Naive thymus-derived CD4-positive, alpha-beta T cell (primary cell): ENCODE measurements around the gene CCL18. TPM values are rescaled to one million over a fixed set of nuclear protein-coding genes. Genes with fewer than 3 reads are reported as not detected.
"Not testable (repeated sequence)": the region's sequence is repeated elsewhere in the genome, so short reads cannot be mapped to it uniquely, and the experiment has no call there.

Experiments
- ATAC-seq: fragments of 150-1000 bp; cut with Tn5 transposase; 2 replicates; pipeline ENCODE4 v1.10.0; 2021; ENCODE audit warnings: mild to moderate bottlenecking, moderate library complexity
- CTCF ChIA-PET: fragments of 350-600 bp; sonication (Branson Sonifier 250); formaldehyde crosslinking; loops from one replicate; lab custom pipeline; 2021; ENCODE audit warnings: antibody characterized with exemption; lab: Charles Lee
- POLR2A ChIA-PET: fragments of 350-600 bp; sonication (Branson Sonifier 250); formaldehyde crosslinking; loops from one replicate; lab custom pipeline; 2021; ENCODE audit warnings: antibody characterized with exemption, inconsistent platforms; lab: Charles Lee
- DNase-seq, 9 donors: peaks; one replicate each; pipeline versions ENCODE4 v3.0.0 to v3.0.0-alpha.2; 2020 to 2022; ENCODE audit warnings: mixed read lengths in 1 of 9
- H3K27ac ChIP-seq: one replicate; pipeline ENCODE4 v1.7.0; 2013; ENCODE audit warnings: mild to moderate bottlenecking, low read depth, low read length, moderate library complexity
- H3K27me3 ChIP-seq, 2 donors: one replicate each; pipeline ENCODE4 v1.7.0; 2013; ENCODE audit warnings: low read length in 2 of 2, mild to moderate bottlenecking in 2 of 2, moderate library complexity in 2 of 2; ENCODE audit not compliant: control insufficient read depth in 2 of 2, insufficient read depth in 2 of 2
- H3K36me3 ChIP-seq, 3 experiments: 1 replicate in 2 of 3; 2 replicates in 1 of 3; pipeline ENCODE4 v1.7.0; 2013; ENCODE audit warnings: low read length in 3 of 3, mild to moderate bottlenecking in 3 of 3, moderate library complexity in 1 of 3; ENCODE audit not compliant: insufficient read depth in 3 of 3, control insufficient read depth in 2 of 3
- H3K4me1 ChIP-seq, 2 donors: one replicate each; pipeline ENCODE4 v1.7.0; 2013; ENCODE audit warnings: low read length in 2 of 2, mild to moderate bottlenecking in 2 of 2, moderate library complexity in 1 of 2; ENCODE audit not compliant: control insufficient read depth in 2 of 2, insufficient read depth in 2 of 2
- H3K4me3 ChIP-seq: 2 replicates; pipeline ENCODE4 v1.7.0; 2013; ENCODE audit warnings: mild to moderate bottlenecking, low read length
- H3K9me3 ChIP-seq, 3 experiments: 1 replicate in 2 of 3; 2 replicates in 1 of 3; pipeline ENCODE4 v1.7.0; 2013; ENCODE audit warnings: low read length in 3 of 3; ENCODE audit not compliant: control insufficient read depth in 2 of 3
- H3K27ac Mint-ChIP-seq, 9 donors: one replicate each; pipeline ENCODE4 v1.8.0; 2020 to 2022; ENCODE audit warnings: mixed read lengths in 9 of 9, mild to moderate bottlenecking in 8 of 9, moderate library complexity in 5 of 9, inconsistent platforms in 2 of 9
- H3K27me3 Mint-ChIP-seq, 5 donors: one replicate each; pipeline ENCODE4 v1.8.0; 2021 to 2022; ENCODE audit warnings: mixed read lengths in 5 of 5, mild to moderate bottlenecking in 1 of 5
- H3K36me3 Mint-ChIP-seq, 5 donors: one replicate each; pipeline ENCODE4 v1.8.0; 2020 to 2022; ENCODE audit warnings: mixed read lengths in 5 of 5, mild to moderate bottlenecking in 3 of 5, inconsistent platforms in 1 of 5
- H3K4me1 Mint-ChIP-seq, 7 donors: one replicate each; pipeline ENCODE4 v1.8.0; 2020 to 2022; ENCODE audit warnings: mixed read lengths in 7 of 7, mild to moderate bottlenecking in 3 of 7, inconsistent platforms in 1 of 7
- H3K4me3 Mint-ChIP-seq, 10 donors: one replicate each; pipeline ENCODE4 v1.8.0; 2020 to 2022; ENCODE audit warnings: mild to moderate bottlenecking in 10 of 10, mixed read lengths in 10 of 10, moderate library complexity in 6 of 10, inconsistent platforms in 2 of 10
- H3K9me3 Mint-ChIP-seq, 11 donors: one replicate each; pipeline ENCODE4 v1.8.0; 2020 to 2022; ENCODE audit warnings: mixed read lengths in 11 of 11, mild to moderate bottlenecking in 4 of 11, inconsistent platforms in 1 of 11, moderate library complexity in 1 of 11
- intact Hi-C, 2 donors: fragments of 100-400 bp; cut with micrococcal nuclease; formaldehyde crosslinking; loops; one replicate each; pipeline ENCODE4 v1.15.1; 2023
- polyA plus RNA-seq, 2 donors: library from polyadenylated mRNA; unstranded; fragments of 300-500 nt; fragmentation: Illumina TruSeq; gene quantifications; one replicate each; pipeline ENCODE4 v1.2.3, GENCODE V29; 2021
- total RNA-seq, 6 experiments: library from RNA in 5 of 6; stranded (reverse) in 5 of 6; gene quantifications; 1 replicate in 5 of 6; 2 replicates in 1 of 6; pipeline ENCODE4 v1.2.3 and lab custom pipeline; 2021 to 2026

The CCL18 gene, protein sequence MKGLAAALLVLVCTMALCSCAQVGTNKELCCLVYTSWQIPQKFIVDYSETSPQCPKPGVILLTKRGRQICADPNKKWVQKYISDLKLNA
- total RNA-seq (not detected), polyA plus RNA-seq (not detected), total RNA-seq (lab: John Stamatoyannopoulos, UW) (not detected)

DNA sequence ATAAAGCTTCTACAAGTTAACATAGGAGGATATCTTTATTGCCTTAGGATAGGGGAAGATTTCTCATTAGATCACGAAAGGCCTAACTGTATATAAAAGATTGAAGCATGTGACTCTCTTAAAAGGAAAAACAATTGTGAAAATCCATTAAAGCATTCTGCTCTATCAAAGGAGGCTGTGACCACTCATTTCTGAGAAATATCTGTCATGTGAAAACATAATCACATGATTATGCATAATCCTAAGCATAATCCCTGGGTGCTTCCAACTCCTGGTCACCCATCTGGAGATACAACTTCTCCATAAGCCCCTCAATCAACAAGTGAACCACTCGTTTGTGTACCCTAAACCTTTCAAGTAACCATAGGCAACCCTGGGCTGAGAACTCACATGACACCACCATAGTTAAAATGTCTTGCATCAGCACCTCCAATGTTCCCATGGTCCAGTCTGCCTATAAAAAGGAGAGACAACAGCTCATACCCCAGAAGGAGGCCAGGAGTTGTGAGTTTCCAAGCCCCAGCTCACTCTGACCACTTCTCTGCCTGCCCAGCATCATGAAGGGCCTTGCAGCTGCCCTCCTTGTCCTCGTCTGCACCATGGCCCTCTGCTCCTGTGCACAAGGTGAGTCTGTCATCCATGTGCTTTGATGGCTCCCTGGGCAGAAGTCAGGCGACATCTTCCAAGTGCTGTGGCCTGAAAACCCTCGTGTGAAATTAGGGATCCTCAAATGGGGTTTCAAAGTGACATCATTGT lies at the start of gene CCL18:
Gene CCL18 (plus strand): TSS at position 487 of the 756 bp plus-strand sequence. CDS start 71 bp downstream, at position 558.
- intact Hi-C loops, result no loop called here
- Mint-ChIP-seq H3K4me3 (no peak within 1 kb of the TSS), H3K27me3 (peaks cover 0 to 43% (median 6%) of the 10 kb centered on the region in 5 donors), H3K27ac (no peak within 1 kb of the TSS), H3K36me3 (no peaks in the 10 kb centered on the region), H3K9me3 (no peaks in the 10 kb centered on the region), H3K4me1 (peaks cover 0 to 14% (median 0%) of the 10 kb centered on the region in 7 donors)
- Histone ChIP-seq H3K36me3 (no peaks in the 10 kb centered on the region), H3K9me3 (no peaks in the 10 kb centered on the region), H3K27ac (no peak within 1 kb of the TSS), H3K4me3 (no peak within 1 kb of the TSS), H3K4me1 (peaks cover 0 to 24% of the 10 kb centered on the region in 2 donors), H3K27me3 (no peaks in the 10 kb centered on the region)
- ChIA-PET CTCF (no interaction called here), POLR2A (interaction anchor here (0.6 kb wide), 1 partner anchor 47 kb away, joined by 3 read pairs; no protein-coding TSS in a partner anchor)
- DNase-seq (no peak), ATAC-seq (no peak)

DNA sequence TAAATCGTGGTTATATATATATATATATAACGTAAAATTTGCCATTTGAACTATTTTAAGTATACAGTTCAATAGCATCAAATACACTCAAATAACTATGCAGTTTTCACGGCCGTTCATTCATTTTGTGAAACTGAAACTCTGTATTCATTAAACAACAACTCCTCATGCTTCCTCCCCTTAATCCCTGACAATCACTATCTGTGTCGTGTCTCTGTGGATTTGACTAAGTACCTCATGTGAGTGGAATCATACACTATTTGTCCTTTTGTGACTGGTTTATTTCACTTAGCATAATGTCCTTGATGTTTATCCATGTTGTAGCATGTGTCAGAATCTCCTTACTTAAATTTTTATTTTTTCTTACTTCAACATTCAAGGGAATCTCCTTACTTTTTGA lies 49.1 kb upstream of the CCL18 start:
- Mint-ChIP-seq H3K9me3 (peaks cover 0 to 11% (median 3%) of the 10 kb centered on the region in 11 donors), H3K4me1 (peaks cover 0 to 11% (median 0%) of the 10 kb centered on the region in 7 donors), H3K27ac (no peak overlapping the region), H3K36me3 (no peaks in the 10 kb centered on the region), H3K27me3 (peaks cover 18 to 33% (median 29%) of the 10 kb centered on the region in 5 donors), H3K4me3 (no peak overlapping the region)
- no peak overlapping the region for H3K27ac ChIP-seq
- CTCF ChIA-PET, result no interaction called here
- no peaks in the 10 kb centered on the region for H3K9me3 ChIP-seq
- H3K4me1 ChIP-seq, result no peaks in the 10 kb centered on the region
- POLR2A ChIA-PET, result no interaction called here
- no peaks in the 10 kb centered on the region for H3K36me3 ChIP-seq
- DNase-seq (no peak), ATAC-seq (no peak)
- intact Hi-C loops, result no loop called here
- H3K4me3 ChIP-seq, result no peak overlapping the region
- H3K27me3 ChIP-seq, result no peaks in the 10 kb centered on the region

- ATAC-seq, H3K27ac ChIP-seq, H3K27ac Mint-ChIP-seq, H3K4me1 ChIP-seq, H3K36me3 ChIP-seq, H3K4me3 ChIP-seq, H3K9me3 ChIP-seq, H3K27me3 ChIP-seq, H3K36me3 Mint-ChIP-seq, DNase-seq, H3K9me3 Mint-ChIP-seq, H3K4me1 Mint-ChIP-seq, CTCF ChIA-PET, H3K4me3 Mint-ChIP-seq, intact Hi-C loops, POLR2A ChIA-PET: not testable (repeated sequence)
- peaks cover 21 to 42% (median 29%) of the 10 kb centered on the region in 5 donors for H3K27me3 Mint-ChIP-seq
These were observed 48.2 kb upstream of the CCL18 start for GRCh38 chr17:36015895-36016294.

GRCh38 chr17:36016555-36016954 lies 47.5 kb upstream of the CCL18 start:
- no peak overlapping the region for H3K4me3 Mint-ChIP-seq
- Histone ChIP-seq H3K9me3 (no peaks in the 10 kb centered on the region), H3K27ac (no peak overlapping the region), H3K4me3 (no peak overlapping the region), H3K27me3 (no peaks in the 10 kb centered on the region), H3K4me1 (no peaks in the 10 kb centered on the region), H3K36me3 (no peaks in the 10 kb centered on the region)
- ChIA-PET CTCF (no interaction called here), POLR2A (interaction anchor here (0.8 kb wide), 1 partner anchor 48 kb away, joined by 3 read pairs; the partner anchor contains the start of gene CCL18)
- no peaks in the 10 kb centered on the region for H3K36me3 Mint-ChIP-seq
- no peak for DNase-seq
- intact Hi-C loops, result no loop called here
- peaks cover 0 to 9% (median 0%) of the 10 kb centered on the region in 11 donors for H3K9me3 Mint-ChIP-seq
- ATAC-seq, result no peak
- H3K27ac Mint-ChIP-seq, result no peak overlapping the region
- peaks cover 0 to 7% (median 0%) of the 10 kb centered on the region in 7 donors for H3K4me1 Mint-ChIP-seq
- H3K27me3 Mint-ChIP-seq, result peaks cover 23 to 48% (median 28%) of the 10 kb centered on the region in 5 donors

GRCh38 chr17:36017799-36018198 lies 46.3 kb upstream of the CCL18 start, which contains the start of gene CCL23:
CCL23 (minus strand) TSS chr17:36017972; CDS start chr17:36017897, 75 bp downstream.
- CTCF ChIA-PET, result no interaction called here
- intact Hi-C loops, result no loop called here
- H3K4me1 Mint-ChIP-seq, result peaks cover 0 to 6% (median 0%) of the 10 kb centered on the region in 7 donors
- H3K9me3 Mint-ChIP-seq, result peaks cover 0 to 3% (median 0%) of the 10 kb centered on the region in 11 donors
- no peaks in the 10 kb centered on the region for H3K27me3 ChIP-seq
- POLR2A ChIA-PET, result no interaction called here
- H3K4me3 ChIP-seq, result no peak within 1 kb of the TSS
- no peaks in the 10 kb centered on the region for H3K36me3 ChIP-seq
- H3K4me3 Mint-ChIP-seq, result no peak within 1 kb of the TSS
- peaks cover 17 to 51% (median 30%) of the 10 kb centered on the region in 5 donors for H3K27me3 Mint-ChIP-seq
- DNase-seq, result no peak
- H3K27ac ChIP-seq, result no peak within 1 kb of the TSS
- H3K36me3 Mint-ChIP-seq, result no peaks in the 10 kb centered on the region
- no peaks in the 10 kb centered on the region for H3K4me1 ChIP-seq
- H3K9me3 ChIP-seq, result no peaks in the 10 kb centered on the region
- ATAC-seq, result peak; percentile 26
- H3K27ac Mint-ChIP-seq, result no peak within 1 kb of the TSS

GRCh38 chr17:36019423-36019822 lies 44.6 kb upstream of the CCL18 start:
- H3K9me3 ChIP-seq, result no peaks in the 10 kb centered on the region
- H3K4me3 ChIP-seq, result no peak overlapping the region
- H3K27me3 ChIP-seq, result no peaks in the 10 kb centered on the region
- DNase-seq, result no peak
- Mint-ChIP-seq H3K27ac (no peak overlapping the region), H3K36me3 (no peaks in the 10 kb centered on the region), H3K4me3 (no peak overlapping the region), H3K9me3 (peaks cover 0 to 4% (median 2%) of the 10 kb centered on the region in 11 donors), H3K27me3 (peaks cover 13 to 53% (median 36%) of the 10 kb centered on the region in 5 donors), H3K4me1 (peaks cover 0 to 4% (median 0%) of the 10 kb centered on the region in 7 donors)
- ATAC-seq, result no peak
- H3K36me3 ChIP-seq, result no peaks in the 10 kb centered on the region
- ChIA-PET POLR2A (no interaction called here), CTCF (no interaction called here)
- H3K4me1 ChIP-seq, result no peaks in the 10 kb centered on the region
- no peak overlapping the region for H3K27ac ChIP-seq
- intact Hi-C loops, result no loop called here
